K562 (cell line): ENCODE results near the gene GABRE. TPM values are rescaled to one million over a fixed set of nuclear protein-coding genes. Genes with fewer than 3 reads are reported as not detected.
A peak's percentile ranks its signal among the peaks of the same experiment; 100 is the strongest.

ENCODE experiments used
- NR2C2 ChIP-seq, 2 experiments: fragments of 200-800 bp in 1 of 2; sonication (Bioruptor generic) in 1 of 2; sonication (generic) in 1 of 2; formaldehyde crosslinking in 1 of 2; IDR thresholded peaks; 2 replicates each; pipeline versions ENCODE4 v1.6.1 to v1.8.0; 2016 to 2022; ENCODE audit warnings: mild to moderate bottlenecking in 1 of 2, missing compliant biosample characterization in 1 of 2, missing genetic modification characterization in 1 of 2, missing genetic modification reagents in 1 of 2
- polyA plus RNA-seq, 8 experiments: library from polyadenylated mRNA; depleted of rRNA in 4 of 8; stranded (reverse) in 5 of 8; unstranded in 3 of 8; fragments of >200 nt; fragmentation: Nextera tagmentation in 2 of 8; fragmentation: Illumina TruSeq in 1 of 8; extraction: Ambion mirVana in 2 of 8; extraction: Trizol in 1 of 8; gene quantifications; 2 replicates each; pipeline versions ENCODE4 v1.2.1 to v1.2.3, GENCODE V29; 2011 to 2014; ENCODE audit warnings: inconsistent platforms in 1 of 8, missing spikeins in 1 of 8
- total RNA-seq, 7 experiments: library from RNA; depleted of rRNA in 6 of 7; stranded (reverse); fragments of >200 nt in 6 of 7; fragmentation: Illumina TruSeq in 2 of 7; extraction: Trizol in 2 of 7; gene quantifications; 2 replicates each; pipeline versions ENCODE4 v1.2.1 to v1.2.3, GENCODE V29; 2011 to 2021; ENCODE audit warnings: low replicate concordance in 1 of 7
- TF ChIP-seq, protein P1 (sequence below): IDR thresholded peaks from 3 replicates; pipeline ENCODE4 v1.6.1; 2011; ENCODE audit warnings: borderline replicate concordance, mild to moderate bottlenecking, moderate library complexity; ENCODE audit not compliant: insufficient read length; ENCODE audit errors: extremely low read depth
- TF ChIP-seq, protein P2 (sequence below), 2 experiments: fragments of 150-350 bp in 1 of 2; IDR thresholded peaks; 2 replicates each; pipeline ENCODE4 v1.6.1; 2012 to 2016; ENCODE audit warnings: low read depth in 2 of 2, low read length in 2 of 2, mild to moderate bottlenecking in 1 of 2, moderate library complexity in 1 of 2

The GABRE gene
- total and polyA plus RNA-seq, 9 of the 15 experiments (the other 6 are each of a cell fraction or from before 2014, with no cell fraction given): 23.1 to 456 (median 148) TPM

DNA sequence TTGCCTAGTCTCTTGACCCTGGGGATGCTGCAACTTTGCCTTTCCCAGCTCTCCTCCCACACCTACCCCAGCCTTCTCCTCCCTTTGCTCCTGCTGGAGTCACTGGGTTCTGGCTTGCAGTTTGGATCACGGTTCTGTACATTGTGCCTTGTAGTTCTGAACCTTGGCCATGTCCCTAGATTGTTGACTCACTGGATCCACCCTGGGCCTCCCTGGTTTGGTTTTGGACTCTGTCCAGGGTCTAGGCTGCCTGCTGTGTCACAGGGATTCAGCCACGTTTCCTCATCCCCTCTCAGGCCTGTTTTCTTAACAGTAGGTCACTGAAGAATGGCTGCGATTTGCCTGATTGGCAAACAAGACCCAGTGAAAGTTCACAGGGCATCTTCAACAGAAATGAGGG is 11.5 kb upstream of the GABRE start (continued):
- TF ChIP-seq, protein P1, sequence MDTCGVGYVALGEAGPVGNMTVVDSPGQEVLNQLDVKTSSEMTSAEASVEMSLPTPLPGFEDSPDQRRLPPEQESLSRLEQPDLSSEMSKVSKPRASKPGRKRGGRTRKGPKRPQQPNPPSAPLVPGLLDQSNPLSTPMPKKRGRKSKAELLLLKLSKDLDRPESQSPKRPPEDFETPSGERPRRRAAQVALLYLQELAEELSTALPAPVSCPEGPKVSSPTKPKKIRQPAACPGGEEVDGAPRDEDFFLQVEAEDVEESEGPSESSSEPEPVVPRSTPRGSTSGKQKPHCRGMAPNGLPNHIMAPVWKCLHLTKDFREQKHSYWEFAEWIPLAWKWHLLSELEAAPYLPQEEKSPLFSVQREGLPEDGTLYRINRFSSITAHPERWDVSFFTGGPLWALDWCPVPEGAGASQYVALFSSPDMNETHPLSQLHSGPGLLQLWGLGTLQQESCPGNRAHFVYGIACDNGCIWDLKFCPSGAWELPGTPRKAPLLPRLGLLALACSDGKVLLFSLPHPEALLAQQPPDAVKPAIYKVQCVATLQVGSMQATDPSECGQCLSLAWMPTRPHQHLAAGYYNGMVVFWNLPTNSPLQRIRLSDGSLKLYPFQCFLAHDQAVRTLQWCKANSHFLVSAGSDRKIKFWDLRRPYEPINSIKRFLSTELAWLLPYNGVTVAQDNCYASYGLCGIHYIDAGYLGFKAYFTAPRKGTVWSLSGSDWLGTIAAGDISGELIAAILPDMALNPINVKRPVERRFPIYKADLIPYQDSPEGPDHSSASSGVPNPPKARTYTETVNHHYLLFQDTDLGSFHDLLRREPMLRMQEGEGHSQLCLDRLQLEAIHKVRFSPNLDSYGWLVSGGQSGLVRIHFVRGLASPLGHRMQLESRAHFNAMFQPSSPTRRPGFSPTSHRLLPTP: no peak
- TF ChIP-seq NR2C2 (CRISPR knock-in tag; IDR thresholded peaks at IDR 0.05): no peak
- peak; percentile 57; the same call in 1 of the 2 replicates for TF ChIP-seq NR2C2 (tag; IDR thresholded peaks at IDR 0.05)
- TF ChIP-seq, protein P2, sequence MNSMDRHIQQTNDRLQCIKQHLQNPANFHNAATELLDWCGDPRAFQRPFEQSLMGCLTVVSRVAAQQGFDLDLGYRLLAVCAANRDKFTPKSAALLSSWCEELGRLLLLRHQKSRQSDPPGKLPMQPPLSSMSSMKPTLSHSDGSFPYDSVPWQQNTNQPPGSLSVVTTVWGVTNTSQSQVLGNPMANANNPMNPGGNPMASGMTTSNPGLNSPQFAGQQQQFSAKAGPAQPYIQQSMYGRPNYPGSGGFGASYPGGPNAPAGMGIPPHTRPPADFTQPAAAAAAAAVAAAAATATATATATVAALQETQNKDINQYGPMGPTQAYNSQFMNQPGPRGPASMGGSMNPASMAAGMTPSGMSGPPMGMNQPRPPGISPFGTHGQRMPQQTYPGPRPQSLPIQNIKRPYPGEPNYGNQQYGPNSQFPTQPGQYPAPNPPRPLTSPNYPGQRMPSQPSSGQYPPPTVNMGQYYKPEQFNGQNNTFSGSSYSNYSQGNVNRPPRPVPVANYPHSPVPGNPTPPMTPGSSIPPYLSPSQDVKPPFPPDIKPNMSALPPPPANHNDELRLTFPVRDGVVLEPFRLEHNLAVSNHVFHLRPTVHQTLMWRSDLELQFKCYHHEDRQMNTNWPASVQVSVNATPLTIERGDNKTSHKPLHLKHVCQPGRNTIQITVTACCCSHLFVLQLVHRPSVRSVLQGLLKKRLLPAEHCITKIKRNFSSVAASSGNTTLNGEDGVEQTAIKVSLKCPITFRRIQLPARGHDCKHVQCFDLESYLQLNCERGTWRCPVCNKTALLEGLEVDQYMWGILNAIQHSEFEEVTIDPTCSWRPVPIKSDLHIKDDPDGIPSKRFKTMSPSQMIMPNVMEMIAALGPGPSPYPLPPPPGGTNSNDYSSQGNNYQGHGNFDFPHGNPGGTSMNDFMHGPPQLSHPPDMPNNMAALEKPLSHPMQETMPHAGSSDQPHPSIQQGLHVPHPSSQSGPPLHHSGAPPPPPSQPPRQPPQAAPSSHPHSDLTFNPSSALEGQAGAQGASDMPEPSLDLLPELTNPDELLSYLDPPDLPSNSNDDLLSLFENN (IDR thresholded peaks at IDR 0.05; ENCODE audit: low read depth in 2 of 2, low read length in 2 of 2): no peak
